ENCODE measurements around the gene RANBP9.

RANBP9 gene

GRCh38 chr6:13698715-13699114, 12.9 kb downstream of the RANBP9 start:
- no peak for TF ChIP-seq CTCF (conservative IDR thresholded peaks at IDR 0.05)
- H3K27ac ChIP-seq, result no peak overlapping the region

- no peak for TF ChIP-seq CTCF (conservative IDR thresholded peaks at IDR 0.05)
- no peak overlapping the region for H3K27ac ChIP-seq
These were observed 13.8 kb downstream of the RANBP9 start for GRCh38 chr6:13697857-13698256.

GRCh38 chr6:13696226-13696625, 15.4 kb downstream of the RANBP9 start:
- no peak for TF ChIP-seq CTCF (conservative IDR thresholded peaks at IDR 0.05)
- no peak overlapping the region for H3K27ac ChIP-seq

- no peak for TF ChIP-seq CTCF (conservative IDR thresholded peaks at IDR 0.05)
- H3K27ac ChIP-seq, result no peak overlapping the region
These were observed 16.4 kb downstream of the RANBP9 start for GRCh38 chr6:13695252-13695651.

- no peak for TF ChIP-seq CTCF (conservative IDR thresholded peaks at IDR 0.05)
- H3K27ac ChIP-seq, result no peak overlapping the region
These were observed 17.1 kb downstream of the RANBP9 start for GRCh38 chr6:13694562-13694961.

GRCh38 chr6:13689511-13690256, 22.0 kb downstream of the RANBP9 start:
- no peak overlapping the region for H3K27ac ChIP-seq
- TF ChIP-seq CTCF (conservative IDR thresholded peaks at IDR 0.05), result no peak

- TF ChIP-seq CTCF (conservative IDR thresholded peaks at IDR 0.05), result no peak
- H3K27ac ChIP-seq, result no peak overlapping the region
These were observed 22.9 kb downstream of the RANBP9 start for GRCh38 chr6:13688692-13689196.
